Coronary artery (tissue), 2 donors: ENCODE data around the gene PDS5A.
"Not testable (repeated sequence)": the region's sequence is repeated elsewhere in the genome, so short reads cannot be mapped to it uniquely, and the experiment has no call there.

ENCODE experiments used
- DNase-seq: peaks from one replicate; pipeline ENCODE4 v3.0.0-alpha.2; 2017; ENCODE audit warnings: low spot score
- H3K27ac ChIP-seq, 2 donors: fragments of 200-600 bp; sonication (generic); one replicate each; pipeline ENCODE4 v1.5.1; 2016 to 2019
- H3K4me3 ChIP-seq: fragments of 200-600 bp; sonication (generic); 2 replicates; pipeline ENCODE4 v1.5.1; 2016; ENCODE audit warnings: mild to moderate bottlenecking, moderate library complexity
- CTCF ChIP-seq: fragments of 200-600 bp; sonication (generic); IDR thresholded peaks from one replicate; pipeline ENCODE4 v1.5.1; 2019; ENCODE audit warnings: antibody characterized with exemption

Gene PDS5A

GRCh38 chr4:39976141-39976944, 1.4 kb downstream of the PDS5A start:
- Histone ChIP-seq H3K27ac (peak overlapping the region; percentile 90 to 97), H3K4me3 (peak overlapping the region; percentile 98)
- DNase-seq, result peak; percentile 79
- peak; percentile 94 for TF ChIP-seq CTCF

GRCh38 chr4:39975488-39976089, 2.1 kb downstream of the PDS5A start:
- no peak for DNase-seq
- Histone ChIP-seq H3K27ac (peak overlapping the region in 1 of 2 donors; percentile 90), H3K4me3 (peak overlapping the region; percentile 98)
- no peak for TF ChIP-seq CTCF

GRCh38 chr4:39973052-39973451, 4.7 kb downstream of the PDS5A start:
- DNase-seq, H3K4me3 ChIP-seq, H3K27ac ChIP-seq: not testable (repeated sequence)

GRCh38 chr4:39970671-39971640, 6.8 kb downstream of the PDS5A start:
- no peak for DNase-seq
- TF ChIP-seq CTCF, result no peak
- H3K4me3 ChIP-seq, result no peak overlapping the region
- no peak overlapping the region for H3K27ac ChIP-seq

GRCh38 chr4:39963656-39964055, 14.1 kb downstream of the PDS5A start:
- no peak for DNase-seq
- Histone ChIP-seq H3K4me3 (no peak overlapping the region), H3K27ac (no peak overlapping the region)
- TF ChIP-seq CTCF, result no peak

- Histone ChIP-seq H3K4me3 (no peak overlapping the region), H3K27ac (no peak overlapping the region)
- no peak for DNase-seq
- TF ChIP-seq CTCF, result no peak
These were observed 16.3 kb downstream of the PDS5A start for GRCh38 chr4:39961311-39961877.
